HepG2 (cell line): ENCODE results near the gene TMEM135. TPM values are rescaled to one million over a fixed set of nuclear protein-coding genes. Genes with fewer than 3 reads are reported as not detected.
"Not testable (repeated sequence)": the region's sequence is repeated elsewhere in the genome, so short reads cannot be mapped to it uniquely, and the experiment has no call there.

Experiments used
- ATAC-seq: fragments of 200-7000 bp; cut with Tn5 transposase; 3 replicates; pipeline ENCODE4 v1.9.1; 2020; ENCODE audit warnings: mild to moderate bottlenecking, moderate library complexity
- BruUV-seq: library from RNA; stranded (reverse); fragments of 400-500 nt; replicated peaks from 2 replicates; lab custom pipeline; 2021; lab: Mats Ljungman, UMichigan
- CTCF ChIA-PET: fragments of 300-600 bp; formaldehyde crosslinking; extraction: SDS; loops from one replicate; lab custom pipeline; 2021; ENCODE audit warnings: low total read pairs, inconsistent platforms, low intra/inter-chr PET ratio; lab: Yijun Ruan, JAX
- POLR2A ChIA-PET: fragments of 350-600 bp; sonication (Branson Sonifier 250); formaldehyde crosslinking; loops from one replicate; lab custom pipeline; 2020; ENCODE audit warnings: antibody characterized with exemption, inconsistent platforms; lab: Yijun Ruan, JAX
- DNase-seq: peaks from one replicate; pipeline ENCODE4 v3.0.0-alpha.2; 2015; ENCODE audit warnings: low spot score
- FAIRE-seq: peaks from 3 replicates; lab custom pipeline; 2011; peaks lifted over from hg19 to GRCh38; lab: Jason Lieb, UNC
- H2AFZ ChIP-seq: one replicate; pipeline ENCODE4 v1.6.1; 2011; ENCODE audit warnings: low read length, inconsistent platforms
- H3K27ac ChIP-seq: fragments of 300-600 bp; 3 replicates; pipeline ENCODE4 v1.8.0; 2011; ENCODE audit warnings: mixed run types, mild to moderate bottlenecking, mixed read lengths, low read length, inconsistent platforms; ENCODE audit not compliant: insufficient read depth; ENCODE audit errors: extremely low read length
- H3K27me3 ChIP-seq, 2 experiments: fragments of 200-600 bp in 1 of 2; 2 replicates in 1 of 2; 3 replicates in 1 of 2; pipeline versions ENCODE4 v1.6.0 to v1.8.0; 2011; ENCODE audit warnings: low read length in 2 of 2, mild to moderate bottlenecking in 2 of 2, moderate library complexity in 2 of 2, inconsistent platforms in 1 of 2; ENCODE audit not compliant: insufficient read depth in 2 of 2, control insufficient read depth in 1 of 2
- H3K36me3 ChIP-seq, 2 experiments: fragments of 200-600 bp in 1 of 2; replicated peaks in 1 of 2; 2 replicates in 1 of 2; 3 replicates in 1 of 2; pipeline versions ENCODE4 v1.5.1 to v1.8.0; 2011; ENCODE audit warnings: low read length in 2 of 2, inconsistent platforms in 1 of 2; ENCODE audit not compliant: insufficient read depth in 2 of 2, control insufficient read depth in 1 of 2
- H3K4me1 ChIP-seq: 2 replicates; pipeline ENCODE4 v1.5.1; 2012; ENCODE audit warnings: low read length, inconsistent platforms; ENCODE audit not compliant: insufficient read depth
- H3K4me2 ChIP-seq: 2 replicates; pipeline ENCODE4 v1.6.0; 2011; ENCODE audit warnings: low read depth, low read length, inconsistent platforms
- H3K4me3 ChIP-seq, 3 experiments: fragments of 200-600 bp in 1 of 3; sonication (generic), shearing (Covaris generic) in 1 of 3; replicated peaks in 1 of 3; 2 replicates each; pipeline ENCODE4 v1.5.1; 2011 to 2016; ENCODE audit warnings: low read length in 3 of 3, inconsistent platforms in 2 of 3, low read depth in 2 of 3, mild to moderate bottlenecking in 2 of 3, control low read depth in 1 of 3, mixed read lengths in 1 of 3; ENCODE audit not compliant: insufficient read depth in 1 of 3
- H3K79me2 ChIP-seq: one replicate; pipeline ENCODE4 v1.6.1; 2011; ENCODE audit warnings: low read length, inconsistent platforms; ENCODE audit not compliant: insufficient read depth
- H3K9ac ChIP-seq: 2 replicates; pipeline ENCODE4 v1.6.0; 2011; ENCODE audit warnings: mild to moderate bottlenecking, low read depth, low read length, inconsistent platforms; ENCODE audit not compliant: insufficient read depth
- H3K9me3 ChIP-seq: 2 replicates; pipeline ENCODE4 v1.5.1; 2012; ENCODE audit warnings: mild to moderate bottlenecking, low read length
- H4K20me1 ChIP-seq: 2 replicates; pipeline ENCODE4 v1.6.0; 2011; ENCODE audit warnings: inconsistent platforms, mild to moderate bottlenecking, low read length, moderate library complexity; ENCODE audit not compliant: insufficient read depth
- CEBPB ChIP-seq: IDR thresholded peaks from 2 replicates; pipeline ENCODE4 v1.6.1; 2011; ENCODE audit warnings: low read depth, low read length, improper control_type of control experiment, borderline replicate concordance
- GMEB2 ChIP-seq: IDR thresholded peaks from 2 replicates; pipeline ENCODE4 v1.6.1; 2016; ENCODE audit warnings: missing biosample characterization, missing genetic modification reagents, low read depth
- POGZ ChIP-seq: sonication (generic); formaldehyde crosslinking; IDR thresholded peaks from 2 replicates; pipeline ENCODE4 v1.4.0; 2020; ENCODE audit warnings: mild to moderate bottlenecking, missing genetic modification reagents
- REXO4 ChIP-seq: sonication (generic); formaldehyde crosslinking; IDR thresholded peaks from 2 replicates; pipeline ENCODE4 v1.8.0; 2022; ENCODE audit warnings: missing genetic modification reagents, mild to moderate bottlenecking, borderline replicate concordance
- ZNF407 ChIP-seq: sonication (generic); formaldehyde crosslinking; IDR thresholded peaks from one replicate; pipeline ENCODE4 v1.5.1; 2020; ENCODE audit warnings: mild to moderate bottlenecking, missing genetic modification reagents; ENCODE audit errors: not compliant biosample characterization
- WGBS: methylation state at CpG from one replicate; pipeline ENCODE4 v1.1.6; 2017; ENCODE audit warnings: low lambda C conversion rate; 5-methylcytosine and 5-hydroxymethylcytosine counted together
- in situ Hi-C: cut with HindIII; loops from 2 replicates; pipeline ENCODE4 v1.10.0; 2017; ENCODE audit warnings: low pct_unique_long_range_greater_than_20kb; ENCODE audit not compliant: extremely low pct_ligation_motif_present
- intact Hi-C: fragments of 100-400 bp; cut with micrococcal nuclease; formaldehyde crosslinking; loops from one replicate; pipeline ENCODE4 v1.10.0; 2022; ENCODE audit not compliant: unreplicated experiment
- polyA plus RNA-seq, 8 experiments: library from polyadenylated mRNA; depleted of rRNA in 3 of 8; stranded (reverse) in 7 of 8; unstranded in 1 of 8; fragments of >200 nt; fragmentation: Illumina TruSeq in 4 of 8; extraction: Trizol in 4 of 8; gene quantifications; 2 replicates each; pipeline versions ENCODE4 v1.2.1 to v1.2.3, GENCODE V29; 2011 to 2016; ENCODE audit warnings: low read depth in 4 of 8, missing spikeins in 1 of 8, mixed read lengths in 1 of 8; ENCODE audit not compliant: insufficient read depth in 1 of 8
- total RNA-seq, 5 experiments: library from RNA; depleted of rRNA; stranded (reverse); fragments of >200 nt; fragmentation: Illumina TruSeq; extraction: Trizol; gene quantifications; 2 replicates each; pipeline ENCODE4 v1.2.3, GENCODE V29; 2016; ENCODE audit warnings: low read depth in 1 of 5
- TF ChIP-seq, protein P1 (sequence below): IDR thresholded peaks from 2 replicates; pipeline ENCODE4 v1.6.1; 2012; ENCODE audit warnings: inconsistent platforms

Gene TMEM135
- total and polyA plus RNA-seq, 2 of the 13 experiments (the other 11 are each of a cell fraction or from before 2014, with no cell fraction given): 36.6 to 88.9 TPM

DNA sequence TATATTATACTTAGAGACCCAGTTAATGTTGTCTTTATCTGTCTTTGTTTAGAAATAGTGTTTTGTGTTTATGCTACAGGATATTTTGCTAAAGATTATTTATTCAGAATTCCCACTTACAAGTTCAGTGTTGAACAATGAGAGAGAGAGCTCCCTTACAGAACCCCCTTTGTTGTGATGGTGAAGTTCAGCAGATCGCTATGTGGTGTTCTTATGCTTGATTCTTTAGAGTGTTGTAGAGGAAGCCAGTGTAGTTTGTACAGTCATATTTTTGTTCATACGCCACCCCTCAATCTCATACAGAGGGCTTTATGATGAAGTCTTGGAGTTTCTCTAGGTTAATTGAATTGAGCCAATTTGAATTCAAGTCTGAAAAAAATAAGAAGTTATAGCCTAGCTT, 150.2 kb downstream of the TMEM135 start (continued):
- no peak for TF ChIP-seq GMEB2 (CRISPR knock-in tag)
- TF ChIP-seq REXO4 (CRISPR knock-in tag): no peak
- TF ChIP-seq, protein P1, sequence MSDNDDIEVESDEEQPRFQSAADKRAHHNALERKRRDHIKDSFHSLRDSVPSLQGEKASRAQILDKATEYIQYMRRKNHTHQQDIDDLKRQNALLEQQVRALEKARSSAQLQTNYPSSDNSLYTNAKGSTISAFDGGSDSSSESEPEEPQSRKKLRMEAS: no peak
- no peak for TF ChIP-seq CEBPB
- no peak for TF ChIP-seq ZNF407 (CRISPR knock-in tag)
- no peak for TF ChIP-seq POGZ (CRISPR knock-in tag)

DNA sequence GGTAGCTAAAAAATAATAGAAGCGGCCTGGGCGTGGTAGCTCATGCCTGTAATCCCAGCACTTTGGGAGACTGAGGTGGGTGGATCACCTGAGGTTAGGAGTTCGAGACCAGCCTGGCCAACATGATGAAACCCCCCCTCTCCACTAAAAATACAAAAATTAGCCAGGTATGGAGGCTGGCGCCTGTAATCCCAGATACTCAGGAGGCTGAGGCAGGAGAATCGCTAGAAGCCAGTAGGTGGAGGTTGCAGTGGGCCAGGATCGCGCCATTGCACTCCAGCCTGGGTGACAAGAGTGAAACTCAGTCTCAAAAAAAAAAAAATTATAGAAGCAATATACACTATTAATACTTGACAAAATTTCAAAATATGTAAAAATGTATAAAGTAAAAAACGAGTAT, 150.7 kb downstream of the TMEM135 start:
- H2AFZ ChIP-seq, H3K4me1 ChIP-seq, in situ Hi-C loops, H3K27ac ChIP-seq, ATAC-seq, BruUV-seq, H3K9me3 ChIP-seq, H3K27me3 ChIP-seq, H3K4me3 ChIP-seq, H3K9ac ChIP-seq, DNase-seq, POLR2A ChIA-PET, H3K79me2 ChIP-seq, FAIRE-seq, CTCF ChIA-PET, H4K20me1 ChIP-seq, H3K4me2 ChIP-seq, H3K36me3 ChIP-seq: not testable (repeated sequence)
- 94% methylated on average over 8 of the region's 8 CpGs for WGBS
- intact Hi-C loops: loop anchor here (10.0 kb wide), 1 partner anchor 96 kb away; no protein-coding TSS in a partner anchor

DNA sequence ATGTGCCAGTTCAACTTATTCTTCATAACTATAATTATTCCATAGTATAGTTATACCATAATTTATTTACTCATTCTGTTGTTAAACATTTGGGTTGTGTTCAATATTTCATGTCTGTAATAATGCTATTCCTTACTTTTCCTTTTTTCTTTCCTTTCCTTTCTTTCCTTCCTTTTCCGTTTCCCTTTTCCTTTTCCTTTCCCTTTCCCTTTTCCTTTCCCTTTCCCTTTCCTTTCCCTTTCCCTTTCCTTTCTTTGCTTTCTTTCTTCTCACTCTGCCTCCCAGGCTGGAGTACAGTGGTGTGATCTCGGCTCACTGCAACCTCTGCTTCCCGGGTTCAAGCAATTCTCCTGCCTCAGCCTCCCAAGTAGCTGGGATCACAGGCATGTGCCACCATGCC, 151.2 kb downstream of the TMEM135 start:
- in situ Hi-C loops, CTCF ChIA-PET, H3K4me3 ChIP-seq, H3K4me2 ChIP-seq, BruUV-seq, H3K36me3 ChIP-seq, ATAC-seq, H3K79me2 ChIP-seq, H4K20me1 ChIP-seq, H3K27me3 ChIP-seq, POLR2A ChIA-PET, H2AFZ ChIP-seq, H3K4me1 ChIP-seq, H3K27ac ChIP-seq, H3K9ac ChIP-seq, DNase-seq, FAIRE-seq, H3K9me3 ChIP-seq: not testable (repeated sequence)
- intact Hi-C loops: loop anchor here (10.0 kb wide), 1 partner anchor 96 kb away; no protein-coding TSS in a partner anchor
- 81% methylated on average over 3 of the region's 3 CpGs for WGBS
